Measurements from ENCODE around the gene IQGAP2.

Gene IQGAP2, protein sequence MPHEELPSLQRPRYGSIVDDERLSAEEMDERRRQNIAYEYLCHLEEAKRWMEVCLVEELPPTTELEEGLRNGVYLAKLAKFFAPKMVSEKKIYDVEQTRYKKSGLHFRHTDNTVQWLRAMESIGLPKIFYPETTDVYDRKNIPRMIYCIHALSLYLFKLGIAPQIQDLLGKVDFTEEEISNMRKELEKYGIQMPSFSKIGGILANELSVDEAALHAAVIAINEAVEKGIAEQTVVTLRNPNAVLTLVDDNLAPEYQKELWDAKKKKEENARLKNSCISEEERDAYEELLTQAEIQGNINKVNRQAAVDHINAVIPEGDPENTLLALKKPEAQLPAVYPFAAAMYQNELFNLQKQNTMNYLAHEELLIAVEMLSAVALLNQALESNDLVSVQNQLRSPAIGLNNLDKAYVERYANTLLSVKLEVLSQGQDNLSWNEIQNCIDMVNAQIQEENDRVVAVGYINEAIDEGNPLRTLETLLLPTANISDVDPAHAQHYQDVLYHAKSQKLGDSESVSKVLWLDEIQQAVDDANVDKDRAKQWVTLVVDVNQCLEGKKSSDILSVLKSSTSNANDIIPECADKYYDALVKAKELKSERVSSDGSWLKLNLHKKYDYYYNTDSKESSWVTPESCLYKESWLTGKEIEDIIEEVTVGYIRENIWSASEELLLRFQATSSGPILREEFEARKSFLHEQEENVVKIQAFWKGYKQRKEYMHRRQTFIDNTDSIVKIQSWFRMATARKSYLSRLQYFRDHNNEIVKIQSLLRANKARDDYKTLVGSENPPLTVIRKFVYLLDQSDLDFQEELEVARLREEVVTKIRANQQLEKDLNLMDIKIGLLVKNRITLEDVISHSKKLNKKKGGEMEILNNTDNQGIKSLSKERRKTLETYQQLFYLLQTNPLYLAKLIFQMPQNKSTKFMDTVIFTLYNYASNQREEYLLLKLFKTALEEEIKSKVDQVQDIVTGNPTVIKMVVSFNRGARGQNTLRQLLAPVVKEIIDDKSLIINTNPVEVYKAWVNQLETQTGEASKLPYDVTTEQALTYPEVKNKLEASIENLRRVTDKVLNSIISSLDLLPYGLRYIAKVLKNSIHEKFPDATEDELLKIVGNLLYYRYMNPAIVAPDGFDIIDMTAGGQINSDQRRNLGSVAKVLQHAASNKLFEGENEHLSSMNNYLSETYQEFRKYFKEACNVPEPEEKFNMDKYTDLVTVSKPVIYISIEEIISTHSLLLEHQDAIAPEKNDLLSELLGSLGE (N-terminal part only)

GRCh38 chr5:76402886-76403765 is at the start of gene IQGAP2:
TSS of gene IQGAP2 (plus strand) at chr5:76403285. CDS start at chr5:76403546, 261 bp downstream.
- H3K9me3 ChIP-seq (ENCODE audit: control insufficient read depth, insufficient read depth, low read depth, low read length) = no peaks in the 10 kb centered on the region
- no peaks in the 10 kb centered on the region for H3K36me3 ChIP-seq (ENCODE audit: control insufficient read depth in 2 of 2, insufficient read depth in 1 of 2, low read length in 2 of 2)
- 0 out of 2 replicates have a peak, but pooled peaks cover 2% of the 10 kb centered on the region for H3K4me1 ChIP-seq (ENCODE audit: control insufficient read depth, insufficient read depth, low read length)
- H3K27ac ChIP-seq (ENCODE audit: extremely low read depth, low read depth, low read length) = peak within 1 kb of the TSS; percentile 80; the same call in 1 of the 2 replicates
- POLR2A ChIA-PET = interaction anchor here (1.0 to 1.5 kb wide), 3 partner anchors 144 to 1066 kb away, joined by 3 read pairs; partner anchors contain the start of gene HMGCR
- CTCF ChIA-PET = interaction anchor here (0.5 to 4.0 kb wide), 25 partner anchors 9 to 1048 kb away, joined by 3 to 31 read pairs (median 3); no protein-coding TSS in a partner anchor
- H3K4me3 ChIP-seq (ENCODE audit: low read depth, low read length) = peak within 1 kb of the TSS; percentile 78
- TF ChIP-seq ZNF639 (tag by site-specific recombination; IDR thresholded peaks at IDR 0.05) (peak; percentile 63), KLF17 (tag by site-specific recombination; IDR thresholded peaks at IDR 0.05) (peak; percentile 89; the same call in 1 of the 2 replicates), ZNF184 (tag by site-specific recombination; IDR thresholded peaks at IDR 0.05) (no peak), ZNF292 (tag by site-specific recombination; IDR thresholded peaks at IDR 0.05; ENCODE audit: borderline replicate concordance, low read depth) (no peak), ZNF664 (tag by site-specific recombination; IDR thresholded peaks at IDR 0.05) (no peak), ZBTB21 (tag by site-specific recombination; IDR thresholded peaks at IDR 0.05) (no peak), ZNF112 (tag by site-specific recombination; IDR thresholded peaks at IDR 0.05) (no peak), ZNF768 (tag by site-specific recombination; IDR thresholded peaks at IDR 0.05) (no peak), ZNF677 (tag by site-specific recombination; IDR thresholded peaks at IDR 0.05) (no peak), ZNF335 (tag by site-specific recombination; conservative IDR thresholded peaks at IDR 0.05) (peak; percentile 98), ZNF324 (tag by site-specific recombination; IDR thresholded peaks at IDR 0.05) (no peak; the same call in 1 of the 2 replicates), ZNF585B (tag by site-specific recombination; IDR thresholded peaks at IDR 0.05) (no peak), ZNF391 (tag by site-specific recombination; IDR thresholded peaks at IDR 0.05; ENCODE audit: borderline replicate concordance, low read depth) (peak; percentile 36; the same call in 1 of the 2 replicates), SP7 (tag by site-specific recombination; IDR thresholded peaks at IDR 0.05) (no peak; the same call in none of the 2 replicates), MEIS1 (CRISPR knock-in tag; IDR thresholded peaks at IDR 0.05; ENCODE audit: borderline replicate concordance) (no peak), ZNF223 (tag by site-specific recombination; IDR thresholded peaks at IDR 0.05) (no peak), ZNF830 (tag by site-specific recombination; IDR thresholded peaks at IDR 0.05; ENCODE audit: low read depth) (no peak), ZNF837 (tag by site-specific recombination; IDR thresholded peaks at IDR 0.05) (no peak), ZNF169 (tag by site-specific recombination; IDR thresholded peaks at IDR 0.05) (no peak), ZNF596 (tag by site-specific recombination; IDR thresholded peaks at IDR 0.05) (0 out of 2 replicates have a peak, but pooled peaks have one; percentile 9), ZBTB49 (tag by site-specific recombination; IDR thresholded peaks at IDR 0.05; ENCODE audit: low read depth) (no peak), ZNF404 (tag by site-specific recombination; IDR thresholded peaks at IDR 0.05) (no peak), ZNF501 (tag by site-specific recombination; IDR thresholded peaks at IDR 0.05) (peak; percentile 84), ZNF175 (tag by site-specific recombination; IDR thresholded peaks at IDR 0.05) (no peak)
- TF ChIP-seq, protein P1, sequence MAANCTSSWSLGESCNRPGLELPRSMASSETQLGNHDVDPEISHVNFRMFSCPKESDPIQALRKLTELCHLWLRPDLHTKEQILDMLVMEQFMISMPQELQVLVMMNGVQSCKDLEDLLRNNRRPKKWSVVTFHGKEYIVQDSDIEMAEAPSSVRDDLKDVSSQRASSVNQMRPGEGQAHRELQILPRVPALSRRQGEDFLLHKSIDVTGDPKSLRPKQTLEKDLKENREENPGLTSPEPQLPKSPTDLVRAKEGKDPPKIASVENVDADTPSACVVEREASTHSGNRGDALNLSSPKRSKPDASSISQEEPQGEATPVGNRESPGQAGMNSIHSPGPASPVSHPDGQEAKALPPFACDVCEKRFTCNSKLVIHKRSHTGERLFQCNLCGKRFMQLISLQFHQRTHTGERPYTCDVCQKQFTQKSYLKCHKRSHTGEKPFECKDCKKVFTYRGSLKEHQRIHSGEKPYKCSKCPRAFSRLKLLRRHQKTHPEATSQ (tag by site-specific recombination; IDR thresholded peaks at IDR 0.05) = no peak; the same call in 1 of the 2 replicates
- TF ChIP-seq, protein P2, sequence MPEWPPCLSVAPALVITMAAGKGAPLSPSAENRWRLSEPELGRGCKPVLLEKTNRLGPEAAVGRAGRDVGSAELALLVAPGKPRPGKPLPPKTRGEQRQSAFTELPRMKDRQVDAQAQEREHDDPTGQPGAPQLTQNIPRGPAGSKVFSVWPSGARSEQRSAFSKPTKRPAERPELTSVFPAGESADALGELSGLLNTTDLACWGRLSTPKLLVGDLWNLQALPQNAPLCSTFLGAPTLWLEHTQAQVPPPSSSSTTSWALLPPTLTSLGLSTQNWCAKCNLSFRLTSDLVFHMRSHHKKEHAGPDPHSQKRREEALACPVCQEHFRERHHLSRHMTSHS (tag by site-specific recombination; IDR thresholded peaks at IDR 0.05) = no peak

Data from HEK293 (cell line).